GM12872 (cell line): Measurements from ENCODE around the gene OGFOD2.

Source experiments
- CTCF ChIP-seq: IDR thresholded peaks from 3 replicates; pipeline ENCODE4 v1.5.1; 2011; ENCODE audit warnings: low read depth, mild to moderate bottlenecking, low read length, moderate library complexity; ENCODE audit not compliant: insufficient read depth

The OGFOD2 gene

DNA sequence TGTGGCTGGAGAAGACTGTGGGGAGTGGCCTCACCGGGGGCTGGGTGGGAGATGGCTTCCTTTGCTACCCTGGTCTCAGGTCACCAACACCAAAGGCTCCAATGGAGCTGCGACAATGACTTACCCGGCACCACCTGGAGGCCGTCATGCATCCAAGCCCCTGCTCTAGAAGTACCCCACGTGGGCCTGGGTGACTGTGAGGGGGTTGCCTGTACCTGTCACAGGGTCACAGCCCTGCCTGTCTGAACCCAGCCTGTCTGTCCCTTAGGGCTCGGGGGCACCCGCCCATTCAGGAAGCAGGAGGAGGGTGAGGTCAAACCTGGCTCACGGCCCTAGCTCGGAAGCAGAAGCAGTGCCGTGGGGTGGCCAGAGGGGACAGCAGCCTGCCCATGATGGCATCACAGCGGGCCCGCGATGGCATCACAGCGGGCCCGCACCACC is 27.7 kb upstream of the OGFOD2 start:
- 0 out of 3 replicates have a peak, but pooled peaks have one; percentile 3 for TF ChIP-seq CTCF

DNA sequence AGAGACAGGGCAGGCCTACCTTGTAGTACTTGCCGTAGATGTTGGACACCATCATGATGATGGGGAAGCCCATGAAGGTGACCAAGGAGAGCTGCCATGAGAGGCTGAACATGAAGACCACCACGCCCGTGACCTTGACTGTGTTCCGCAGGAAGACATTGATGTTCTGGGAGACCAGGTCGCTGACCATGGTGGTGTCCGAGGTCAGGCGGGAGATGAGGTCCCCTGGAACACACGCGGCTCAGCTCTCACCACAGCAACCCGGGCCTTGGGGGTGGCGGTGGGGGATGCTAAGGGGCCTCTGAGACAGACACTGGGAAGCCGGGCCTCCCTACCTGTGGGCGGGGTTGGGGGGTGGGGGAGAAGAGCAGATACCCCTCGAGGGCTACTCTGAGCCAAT is 26.4 kb upstream of the OGFOD2 start:
- TF ChIP-seq CTCF = no peak

- TF ChIP-seq CTCF = no peak
Measured at GRCh38 chr12:122949405-122949804, 25.6 kb upstream of the OGFOD2 start.

DNA sequence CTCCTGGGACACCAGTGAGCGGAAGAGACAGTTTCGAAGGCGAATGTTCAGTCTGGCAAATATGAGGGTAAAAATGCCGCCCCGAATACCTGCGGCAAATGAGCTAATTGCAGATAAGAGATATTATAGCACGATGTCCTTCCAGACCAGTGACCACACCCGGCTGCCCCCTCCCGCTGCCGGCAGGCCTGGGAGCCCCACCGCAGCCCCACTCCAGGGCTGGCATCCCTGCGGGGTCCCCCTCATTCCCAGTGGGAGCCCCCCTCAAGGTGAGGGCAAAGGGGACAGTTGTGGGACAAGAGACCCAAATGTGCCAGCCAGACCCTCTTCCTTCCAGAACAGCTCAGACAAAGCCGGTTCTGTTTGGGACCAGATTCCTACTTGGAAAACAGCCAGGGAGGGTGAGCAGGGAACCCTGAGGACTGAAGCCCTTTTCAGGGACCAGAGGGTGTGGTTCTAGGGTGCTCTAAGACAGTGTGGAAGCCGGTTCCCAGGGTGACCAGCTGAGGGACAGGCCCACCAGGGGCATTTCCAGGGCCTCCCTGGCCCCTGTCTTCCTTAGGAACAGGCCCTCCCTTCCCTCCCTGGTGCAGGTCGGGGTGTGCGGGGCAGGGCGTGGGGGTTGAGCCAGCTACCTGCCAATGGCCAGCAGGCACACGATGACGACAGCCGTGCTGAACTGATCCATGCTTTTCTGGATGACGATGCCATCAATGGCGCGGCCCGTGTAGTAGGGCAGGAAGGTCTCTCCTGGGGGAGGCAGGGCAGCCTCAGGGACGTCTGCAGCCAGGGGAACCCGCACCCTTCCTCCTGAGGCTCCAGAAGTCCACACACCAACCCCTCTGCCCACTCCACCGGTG is 25.0 kb upstream of the OGFOD2 start:
- TF ChIP-seq CTCF = no peak

GRCh38 chr12:122951406-122951805 is 23.6 kb upstream of the OGFOD2 start:
- TF ChIP-seq CTCF = no peak

- TF ChIP-seq CTCF = peak; percentile 94
Measured at GRCh38 chr12:122951979-122952892, 22.8 kb upstream of the OGFOD2 start.

DNA sequence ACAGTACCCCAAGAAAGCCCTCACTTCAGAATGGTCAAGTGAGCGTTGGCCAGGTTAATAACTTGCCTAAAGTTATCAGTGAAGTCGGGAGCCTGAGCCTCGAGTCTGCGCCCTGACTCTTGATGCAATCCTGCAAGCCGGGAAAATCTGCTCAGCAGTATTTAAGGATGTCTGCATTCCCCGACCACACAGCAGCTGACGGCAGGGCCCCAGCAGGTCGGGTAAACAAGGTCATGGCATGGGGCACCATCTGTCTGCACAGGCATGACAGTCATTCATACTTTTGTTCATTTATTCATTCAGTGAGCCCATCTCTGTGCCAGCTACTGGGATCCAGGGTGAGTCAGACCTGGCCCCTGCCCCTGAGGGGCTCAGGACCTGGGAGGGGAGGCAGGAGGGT is 19.9 kb upstream of the OGFOD2 start:
- TF ChIP-seq CTCF = no peak
